Measurements from ENCODE around the gene LRRC59.
A peak's percentile ranks its signal among the peaks of the same experiment; 100 is the strongest.

The LRRC59 gene

GRCh38 chr17:50354776-50355175 is 42.5 kb downstream of the LRRC59 start:
- DNase-seq, result no peak
- H3K36me3 ChIP-seq, result peaks cover 29 to 66% (median 60%) of the 10 kb centered on the region in 3 donors
- intact Hi-C loops (cut with DNase I; ENCODE audit: low total_unique reads), result no loop called here
- H3K27me3 ChIP-seq, result no peaks in the 10 kb centered on the region
- no peaks in the 10 kb centered on the region for H3K9me3 ChIP-seq
- no peak overlapping the region for H3K27ac ChIP-seq
- H3K4me3 ChIP-seq, result no peak overlapping the region
- no peak for TF ChIP-seq CTCF (IDR thresholded peaks at IDR 0.05)
- H3K4me1 ChIP-seq, result peaks cover 0 to 5% (median 0%) of the 10 kb centered on the region in 4 donors

GRCh38 chr17:50354198-50354597 is 43.1 kb downstream of the LRRC59 start:
- H3K36me3 ChIP-seq, result peaks cover 29 to 60% (median 57%) of the 10 kb centered on the region in 3 donors
- no peaks in the 10 kb centered on the region for H3K27me3 ChIP-seq
- H3K27ac ChIP-seq, result no peak overlapping the region
- no peak overlapping the region for H3K4me3 ChIP-seq
- no peak for TF ChIP-seq CTCF (IDR thresholded peaks at IDR 0.05)
- H3K9me3 ChIP-seq, result no peaks in the 10 kb centered on the region
- H3K4me1 ChIP-seq, result peaks cover 0 to 7% (median 0%) of the 10 kb centered on the region in 4 donors
- DNase-seq, result peak in 1 of 2 donors; percentile 61
- intact Hi-C loops (cut with DNase I; ENCODE audit: low total_unique reads), result no loop called here

GRCh38 chr17:50353600-50354195 is 43.6 kb downstream of the LRRC59 start:
- peaks cover 0 to 12% (median 2%) of the 10 kb centered on the region in 4 donors for H3K4me1 ChIP-seq
- DNase-seq, result peak in 1 of 2 donors; percentile 59
- intact Hi-C loops (cut with DNase I; ENCODE audit: low total_unique reads), result no loop called here
- H3K4me3 ChIP-seq, result no peak overlapping the region
- H3K9me3 ChIP-seq, result no peaks in the 10 kb centered on the region
- TF ChIP-seq CTCF (IDR thresholded peaks at IDR 0.05), result no peak
- H3K27me3 ChIP-seq, result no peaks in the 10 kb centered on the region
- H3K36me3 ChIP-seq, result peaks cover 29 to 55% (median 52%) of the 10 kb centered on the region in 3 donors
- H3K27ac ChIP-seq, result no peak overlapping the region

- DNase-seq, result no peak
- Histone ChIP-seq H3K9me3 (no peaks in the 10 kb centered on the region), H3K4me1 (peaks cover 0 to 17% (median 9%) of the 10 kb centered on the region in 4 donors), H3K36me3 (peaks cover 25 to 48% (median 45%) of the 10 kb centered on the region in 3 donors), H3K27me3 (no peaks in the 10 kb centered on the region), H3K4me3 (no peak overlapping the region), H3K27ac (no peak overlapping the region)
- intact Hi-C loops (cut with DNase I; ENCODE audit: low total_unique reads), result no loop called here
- no peak for TF ChIP-seq CTCF (IDR thresholded peaks at IDR 0.05)
Measured at GRCh38 chr17:50352693-50353599, 44.4 kb downstream of the LRRC59 start.

GRCh38 chr17:50352072-50352692 is 45.1 kb downstream of the LRRC59 start:
- Histone ChIP-seq H3K36me3 (peaks cover 20 to 40% (median 39%) of the 10 kb centered on the region in 3 donors), H3K27me3 (no peaks in the 10 kb centered on the region), H3K27ac (no peak overlapping the region), H3K4me1 (peaks cover 0 to 25% (median 16%) of the 10 kb centered on the region in 4 donors), H3K9me3 (no peaks in the 10 kb centered on the region), H3K4me3 (no peak overlapping the region)
- TF ChIP-seq CTCF (IDR thresholded peaks at IDR 0.05), result no peak
- intact Hi-C loops (cut with DNase I; ENCODE audit: low total_unique reads), result no loop called here
- DNase-seq, result no peak

Data from tibial artery (tissue), 4 donors.